GM19351 (cell line): ENCODE results near the gene FOXJ3.

Source experiments
- ATAC-seq: cut with Tn5 transposase; IDR thresholded peaks from one replicate; pipeline ENCODE4 v1.9.1; 2021; ENCODE audit warnings: mild to moderate bottlenecking, moderate library complexity; ENCODE audit not compliant: unreplicated experiment

Gene FOXJ3

DNA sequence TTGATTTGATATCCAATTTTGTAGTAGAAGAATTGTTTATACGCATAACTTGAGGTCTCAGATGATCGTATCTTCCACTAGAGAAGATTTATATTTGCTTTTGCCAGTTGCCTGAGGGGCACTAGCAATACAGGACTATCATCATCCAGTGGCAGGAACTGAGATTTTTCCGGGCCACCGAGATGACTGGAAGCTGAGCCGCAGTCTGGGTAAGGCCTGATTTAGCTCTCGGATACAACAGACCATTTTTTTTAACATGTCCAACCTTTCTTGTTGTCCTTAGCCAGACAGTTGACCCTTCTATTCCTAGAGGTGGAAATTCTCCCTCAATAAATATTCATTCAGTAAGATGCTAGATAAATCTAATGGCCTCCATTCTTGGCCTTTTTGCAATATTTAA is 207.3 kb downstream of the FOXJ3 start:
- no peak for ATAC-seq
